ENCODE results near the gene UBE2D4.

Gene UBE2D4

DNA sequence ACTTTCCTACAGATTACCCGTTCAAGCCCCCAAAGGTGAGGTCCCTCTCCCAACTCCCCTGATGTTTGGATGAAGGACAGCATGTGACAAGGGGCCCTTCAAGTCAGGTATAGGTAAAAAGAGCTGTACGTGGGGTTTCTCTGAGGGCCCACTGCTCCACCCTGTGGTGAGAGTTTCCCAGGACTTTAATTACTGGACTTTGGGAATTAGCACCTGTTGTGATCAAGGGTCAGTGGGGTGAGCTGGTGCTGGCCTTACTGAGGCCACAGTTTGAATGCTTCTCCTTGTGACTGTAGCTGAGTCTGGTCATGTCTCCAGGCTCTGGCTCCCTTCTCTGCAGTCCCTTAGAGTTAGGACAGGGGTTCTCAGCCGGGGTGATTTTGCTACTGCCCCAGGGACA, 16.8 kb downstream of the UBE2D4 start:
- Histone ChIP-seq H3K27me3 (no peaks in the 10 kb centered on the region), H3K4me3 (no peak overlapping the region)
- intact Hi-C loops (cut with DNase I; ENCODE audit: low total_unique reads): no loop called here

DNA sequence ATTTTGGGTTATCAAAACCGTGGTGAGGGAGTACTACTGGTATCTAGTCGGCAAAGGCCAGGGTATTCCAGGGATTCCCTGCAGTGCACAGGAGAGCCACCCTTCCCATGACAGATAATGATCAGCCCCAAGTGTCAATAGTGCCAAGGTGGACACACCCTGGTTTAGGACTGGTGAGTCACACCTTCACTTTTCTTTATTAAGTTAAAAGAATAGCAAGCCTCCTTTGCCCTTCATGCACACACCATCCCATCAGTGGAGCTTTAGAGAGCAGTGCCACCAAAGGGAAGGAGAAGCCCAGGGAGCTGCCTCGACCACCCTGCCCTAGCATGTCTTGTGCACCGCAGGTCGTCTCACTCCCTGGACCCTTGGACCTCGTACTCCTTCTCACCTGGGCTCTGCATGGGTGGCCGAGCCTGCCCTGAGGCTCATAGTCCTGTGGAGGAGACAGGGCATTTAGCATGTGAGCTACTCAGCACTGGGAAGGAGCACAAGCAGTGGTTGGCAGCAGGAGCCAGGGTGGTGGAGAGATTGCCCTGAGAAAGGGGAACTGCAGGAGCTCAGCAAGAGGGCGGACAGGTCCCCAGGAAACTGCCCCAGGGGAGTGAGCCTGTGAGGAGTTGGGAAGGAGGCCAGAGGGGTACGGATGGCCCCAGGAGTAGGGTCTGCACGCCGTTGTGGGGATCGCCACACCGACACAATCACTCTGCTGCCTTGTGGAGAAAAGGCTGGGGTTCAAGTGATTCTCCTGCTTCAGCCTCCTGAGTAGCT, 17.4 kb downstream of the UBE2D4 start:
- Histone ChIP-seq H3K9me3 (no peaks in the 10 kb centered on the region), H3K27me3 (no peaks in the 10 kb centered on the region), H3K27ac (no peak overlapping the region), H3K36me3 (peaks cover 12 to 40% (median 33%) of the 10 kb centered on the region in 3 donors), H3K4me1 (no peaks in the 10 kb centered on the region), H3K4me3 (no peak overlapping the region)
- intact Hi-C loops (cut with DNase I; ENCODE audit: low total_unique reads): no loop called here
- DNase-seq: no peak
- TF ChIP-seq, protein P1, sequence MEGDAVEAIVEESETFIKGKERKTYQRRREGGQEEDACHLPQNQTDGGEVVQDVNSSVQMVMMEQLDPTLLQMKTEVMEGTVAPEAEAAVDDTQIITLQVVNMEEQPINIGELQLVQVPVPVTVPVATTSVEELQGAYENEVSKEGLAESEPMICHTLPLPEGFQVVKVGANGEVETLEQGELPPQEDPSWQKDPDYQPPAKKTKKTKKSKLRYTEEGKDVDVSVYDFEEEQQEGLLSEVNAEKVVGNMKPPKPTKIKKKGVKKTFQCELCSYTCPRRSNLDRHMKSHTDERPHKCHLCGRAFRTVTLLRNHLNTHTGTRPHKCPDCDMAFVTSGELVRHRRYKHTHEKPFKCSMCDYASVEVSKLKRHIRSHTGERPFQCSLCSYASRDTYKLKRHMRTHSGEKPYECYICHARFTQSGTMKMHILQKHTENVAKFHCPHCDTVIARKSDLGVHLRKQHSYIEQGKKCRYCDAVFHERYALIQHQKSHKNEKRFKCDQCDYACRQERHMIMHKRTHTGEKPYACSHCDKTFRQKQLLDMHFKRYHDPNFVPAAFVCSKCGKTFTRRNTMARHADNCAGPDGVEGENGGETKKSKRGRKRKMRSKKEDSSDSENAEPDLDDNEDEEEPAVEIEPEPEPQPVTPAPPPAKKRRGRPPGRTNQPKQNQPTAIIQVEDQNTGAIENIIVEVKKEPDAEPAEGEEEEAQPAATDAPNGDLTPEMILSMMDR (IDR thresholded peaks at IDR 0.05): no peak

More for the DNA sequence above, 16.8 kb downstream of the UBE2D4 start:
- peaks cover 12 to 34% (median 27%) of the 10 kb centered on the region in 3 donors for H3K36me3 ChIP-seq
- DNase-seq: no peak
- TF ChIP-seq, protein P1 (IDR thresholded peaks at IDR 0.05): no peak
- no peaks in the 10 kb centered on the region for H3K4me1 ChIP-seq
- H3K9me3 ChIP-seq: no peaks in the 10 kb centered on the region
- H3K27ac ChIP-seq: no peak overlapping the region

DNA sequence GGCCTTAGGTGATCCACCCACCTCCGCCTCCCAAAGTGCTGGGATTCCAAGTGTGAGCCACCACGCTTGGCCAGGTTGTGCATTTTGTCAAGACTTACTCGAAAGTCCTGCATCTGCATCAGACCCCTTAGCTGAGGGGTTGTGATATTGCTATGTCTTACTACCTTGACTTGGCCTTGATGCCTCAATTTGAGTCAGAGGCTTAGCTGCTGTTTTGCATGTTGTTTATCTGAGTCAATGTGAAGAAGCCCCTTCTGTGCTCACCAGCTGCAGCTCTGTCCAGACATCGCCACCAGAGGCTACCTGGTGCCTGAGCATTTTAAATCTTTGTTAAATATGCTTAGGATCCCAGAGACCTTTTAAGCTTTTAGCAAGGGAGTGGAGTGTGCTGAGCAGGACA, 18.1 kb downstream of the UBE2D4 start:
- H3K4me1 ChIP-seq: no peaks in the 10 kb centered on the region
- TF ChIP-seq, protein P1 (IDR thresholded peaks at IDR 0.05): no peak
- intact Hi-C loops (cut with DNase I; ENCODE audit: low total_unique reads): no loop called here

DNA sequence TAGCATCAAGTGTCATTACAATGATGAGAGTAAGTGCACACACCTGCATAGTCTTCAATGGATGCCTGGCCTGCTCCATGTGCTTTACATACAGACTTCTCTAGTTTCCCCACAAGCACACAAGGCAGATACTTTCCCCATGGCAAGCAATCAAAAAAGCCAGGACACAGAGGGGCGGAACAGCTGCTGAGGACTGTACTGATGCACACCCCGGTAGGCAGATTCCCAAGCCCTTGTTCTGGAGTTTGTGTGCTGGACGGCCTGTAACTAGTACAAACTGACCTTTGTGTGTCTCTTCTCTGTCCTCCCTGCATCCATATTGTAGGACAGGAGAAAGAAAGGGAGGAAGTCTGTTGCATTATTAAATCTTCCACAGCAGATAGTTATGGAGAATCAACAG, 25.8 kb downstream of the UBE2D4 start:
- H3K36me3 ChIP-seq: peaks cover 44 to 76% (median 69%) of the 10 kb centered on the region in 3 donors
- H3K4me3 ChIP-seq: no peak overlapping the region
- H3K4me1 ChIP-seq: no peaks in the 10 kb centered on the region
- no peaks in the 10 kb centered on the region for H3K27me3 ChIP-seq
- DNase-seq: no peak
- intact Hi-C loops (cut with DNase I; ENCODE audit: low total_unique reads): no loop called here
- H3K27ac ChIP-seq: no peak overlapping the region
- TF ChIP-seq, protein P1 (IDR thresholded peaks at IDR 0.05): no peak
- no peaks in the 10 kb centered on the region for H3K9me3 ChIP-seq

More for the DNA sequence above, 18.1 kb downstream of the UBE2D4 start:
- no peak overlapping the region for H3K4me3 ChIP-seq
- no peaks in the 10 kb centered on the region for H3K9me3 ChIP-seq
- H3K36me3 ChIP-seq: peaks cover 13 to 47% (median 34%) of the 10 kb centered on the region in 3 donors
- no peak for DNase-seq
- no peaks in the 10 kb centered on the region for H3K27me3 ChIP-seq
- H3K27ac ChIP-seq: no peak overlapping the region

DNA sequence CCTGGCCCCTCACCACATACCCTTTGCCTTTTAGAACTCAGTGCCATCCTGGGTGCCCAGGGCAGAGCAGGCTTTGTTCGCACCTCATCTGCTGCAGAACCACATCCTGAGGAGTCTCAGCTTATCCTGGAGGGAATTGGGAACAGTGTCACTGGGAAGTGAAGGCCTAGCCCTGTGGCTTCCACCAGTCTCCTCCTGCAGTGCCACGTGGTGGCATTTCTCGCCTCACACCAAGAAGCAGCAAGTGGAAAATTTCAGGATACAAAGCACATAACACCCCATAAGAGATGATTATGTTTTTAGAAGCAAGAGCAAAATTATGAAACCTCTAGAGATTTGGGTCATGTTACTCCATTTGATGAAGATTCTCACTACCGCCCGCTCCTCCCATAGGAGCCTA, 26.8 kb downstream of the UBE2D4 start:
- TF ChIP-seq, protein P1 (IDR thresholded peaks at IDR 0.05): no peak
- H3K4me3 ChIP-seq: no peak overlapping the region
- H3K27me3 ChIP-seq: no peaks in the 10 kb centered on the region
- H3K9me3 ChIP-seq: no peaks in the 10 kb centered on the region
- DNase-seq: peak in 1 of 2 donors; percentile 42
- H3K36me3 ChIP-seq: peaks cover 36 to 68% (median 60%) of the 10 kb centered on the region in 3 donors
- no peak overlapping the region for H3K27ac ChIP-seq
- H3K4me1 ChIP-seq: no peaks in the 10 kb centered on the region
- intact Hi-C loops (cut with DNase I; ENCODE audit: low total_unique reads): no loop called here
